ENCODE data around the gene LCE1B. TPM values are rescaled to one million over a fixed set of nuclear protein-coding genes. Genes with fewer than 3 reads are reported as not detected.
A peak's percentile ranks its signal among the peaks of the same experiment; 100 is the strongest.

Gene LCE1B
- total RNA-seq, 1 experiment from 2014 or later: not detected

GRCh38 chr1:152776361-152776760 lies 35.4 kb upstream of the LCE1B start:
- CTCF ChIA-PET: no interaction called here
- no TSS peak for BruUV-seq (replicated peaks)
- H3K36me3 Mint-ChIP-seq (ENCODE audit: insufficient read depth, unreplicated experiment): no peaks in the 10 kb centered on the region
- no peak overlapping the region for H3K4me3 Mint-ChIP-seq (ENCODE audit: low read depth, unreplicated experiment)
- peaks cover 39% of the 10 kb centered on the region for H3K27me3 Mint-ChIP-seq (ENCODE audit: unreplicated experiment)
- intact Hi-C loops (cut with micrococcal nuclease; ENCODE audit: unreplicated experiment): no loop called here
- TF ChIP-seq CTCF (IDR thresholded peaks at IDR 0.05; ENCODE audit: unreplicated experiment): no peak
- no peaks in the 10 kb centered on the region for H3K4me1 Mint-ChIP-seq (ENCODE audit: low read depth, unreplicated experiment)
- no peak for DNase-seq
- peaks cover 2% of the 10 kb centered on the region for H3K9me3 Mint-ChIP-seq (ENCODE audit: low read depth, unreplicated experiment)
- H3K27ac Mint-ChIP-seq (ENCODE audit: unreplicated experiment): no peak overlapping the region

DNA sequence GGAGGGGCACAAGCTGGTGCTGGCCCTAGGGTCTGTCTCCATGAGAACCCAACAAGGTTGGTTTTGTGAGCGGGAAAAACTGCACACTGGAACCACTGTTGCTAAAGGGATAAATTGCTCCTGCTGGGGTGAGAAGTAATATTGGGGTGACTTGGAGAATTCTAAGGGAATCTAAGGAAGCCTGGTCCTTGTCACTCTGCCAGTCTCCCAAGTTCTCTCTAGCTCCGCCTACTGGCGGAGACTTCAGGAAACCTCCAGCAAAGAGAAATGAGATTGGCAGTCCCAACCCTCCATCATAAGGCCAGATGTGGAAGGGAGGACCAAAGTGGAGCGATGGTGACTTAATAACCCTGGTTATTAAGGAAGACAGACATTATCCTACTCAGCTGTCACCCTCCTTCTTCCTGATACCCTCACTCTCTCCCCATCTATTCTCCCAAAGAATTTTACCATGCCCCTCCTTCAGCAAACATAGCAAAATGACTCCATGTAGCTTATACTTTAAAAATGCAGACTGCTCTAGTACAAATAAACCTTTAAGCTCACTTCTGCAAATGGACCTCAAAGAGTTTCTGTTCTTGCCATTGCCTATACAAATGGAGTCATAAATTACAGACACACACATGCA lies 34.1 kb upstream of the LCE1B start:
- no peak for TF ChIP-seq CTCF (IDR thresholded peaks at IDR 0.05; ENCODE audit: unreplicated experiment)
- H3K27ac Mint-ChIP-seq (ENCODE audit: unreplicated experiment): no peak overlapping the region
- no peaks in the 10 kb centered on the region for H3K36me3 Mint-ChIP-seq (ENCODE audit: insufficient read depth, unreplicated experiment)
- peaks cover 39% of the 10 kb centered on the region for H3K27me3 Mint-ChIP-seq (ENCODE audit: unreplicated experiment)
- H3K4me1 Mint-ChIP-seq (ENCODE audit: low read depth, unreplicated experiment): peaks cover under 1% of the 10 kb centered on the region
- DNase-seq: peak; percentile 26
- no peaks in the 10 kb centered on the region for H3K9me3 Mint-ChIP-seq (ENCODE audit: low read depth, unreplicated experiment)
- intact Hi-C loops (cut with micrococcal nuclease; ENCODE audit: unreplicated experiment): no loop called here
- H3K4me3 Mint-ChIP-seq (ENCODE audit: low read depth, unreplicated experiment): no peak overlapping the region
- CTCF ChIA-PET: interaction anchor here (0.8 to 1.6 kb wide), 2 partner anchors 12 to 26 kb away, joined by 3 to 4 read pairs; no protein-coding TSS in a partner anchor
- no TSS peak for BruUV-seq (replicated peaks)

- H3K9me3 Mint-ChIP-seq (ENCODE audit: low read depth, unreplicated experiment): no peaks in the 10 kb centered on the region
- no peak overlapping the region for H3K4me3 Mint-ChIP-seq (ENCODE audit: low read depth, unreplicated experiment)
- CTCF ChIA-PET: interaction anchor here (0.5 kb wide), 1 partner anchor 342 kb away, joined by 3 read pairs; no protein-coding TSS in a partner anchor
- DNase-seq: no peak
- no peaks in the 10 kb centered on the region for H3K36me3 Mint-ChIP-seq (ENCODE audit: insufficient read depth, unreplicated experiment)
- no peak overlapping the region for H3K27ac Mint-ChIP-seq (ENCODE audit: unreplicated experiment)
- TF ChIP-seq CTCF (IDR thresholded peaks at IDR 0.05; ENCODE audit: unreplicated experiment): no peak
- intact Hi-C loops (cut with micrococcal nuclease; ENCODE audit: unreplicated experiment): no loop called here
- H3K27me3 Mint-ChIP-seq (ENCODE audit: unreplicated experiment): peaks cover 3% of the 10 kb centered on the region
- BruUV-seq (replicated peaks): no TSS peak
- H3K4me1 Mint-ChIP-seq (ENCODE audit: low read depth, unreplicated experiment): peaks cover 23% of the 10 kb centered on the region
Observed at GRCh38 chr1:152783095-152783494, 28.7 kb upstream of the LCE1B start.

- no peak within 1 kb of the TSS for H3K4me3 Mint-ChIP-seq (ENCODE audit: low read depth, unreplicated experiment)
- H3K9me3 Mint-ChIP-seq (ENCODE audit: low read depth, unreplicated experiment): no peaks in the 10 kb centered on the region
- no TSS peak for BruUV-seq (replicated peaks)
- CTCF ChIA-PET: no interaction called here
- no peak for TF ChIP-seq CTCF (IDR thresholded peaks at IDR 0.05; ENCODE audit: unreplicated experiment)
- H3K36me3 Mint-ChIP-seq (ENCODE audit: insufficient read depth, unreplicated experiment): no peaks in the 10 kb centered on the region
- DNase-seq: no peak
- H3K27me3 Mint-ChIP-seq (ENCODE audit: unreplicated experiment): no peaks in the 10 kb centered on the region
- H3K27ac Mint-ChIP-seq (ENCODE audit: unreplicated experiment): no peak within 1 kb of the TSS
- peaks cover 43% of the 10 kb centered on the region for H3K4me1 Mint-ChIP-seq (ENCODE audit: low read depth, unreplicated experiment)
- intact Hi-C loops (cut with micrococcal nuclease; ENCODE audit: unreplicated experiment): no loop called here
Observed at GRCh38 chr1:152786077-152786476, 25.7 kb upstream of the LCE1B start, which contains the start of gene LCE1E. LCE1E (plus strand) TSS chr1:152786257; CDS start chr1:152787300, 1,043 bp downstream.

Measured in Calu3 (cell line).